ENCODE data around the gene ZNF282. TPM values are rescaled to one million over a fixed set of nuclear protein-coding genes. Genes with fewer than 3 reads are reported as not detected.
A peak's percentile ranks its signal among the peaks of the same experiment; 100 is the strongest.
"Not testable (repeated sequence)": the region's sequence is repeated elsewhere in the genome, so short reads cannot be mapped to it uniquely, and the experiment has no call there.

The ZNF282 gene
- total and polyA plus RNA-seq, 10 donors: 4.7 to 25.8 (median 18.1) TPM

DNA sequence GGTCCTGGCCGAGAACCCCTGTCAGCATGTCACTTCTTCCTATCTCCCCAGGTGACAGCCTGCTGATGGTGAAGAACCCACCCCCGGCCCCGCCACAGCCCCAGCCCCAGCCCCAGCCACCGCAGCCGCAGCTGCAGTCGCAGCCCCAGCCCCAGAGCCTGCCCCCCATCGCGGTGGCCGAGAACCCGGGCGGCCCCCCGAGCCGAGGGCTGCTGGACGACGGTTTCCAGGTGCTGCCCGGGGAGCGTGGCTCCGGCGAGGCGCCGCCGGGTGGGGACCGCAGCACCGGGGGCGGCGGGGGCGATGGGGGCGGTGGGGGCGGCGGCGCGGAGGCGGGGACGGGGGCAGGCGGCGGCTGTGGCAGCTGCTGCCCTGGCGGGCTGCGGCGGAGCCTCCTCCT, 28.4 kb downstream of the ZNF282 start:
- intact Hi-C loops (cut with DNase I; ENCODE audit: low total_unique reads): no loop called here
- no peaks in the 10 kb centered on the region for H3K4me1 ChIP-seq
- WGBS, 5 donors: 96 to 98% (median 97%) methylated on average over 6 to 39 of the region's 39 CpGs
- H3K4me3 ChIP-seq: no peak overlapping the region
- H3K27ac ChIP-seq: no peak overlapping the region
- no peaks in the 10 kb centered on the region for H3K27me3 ChIP-seq (replicated peaks in 1 of 7)
- no peak for DNase-seq
- H3K9me3 ChIP-seq: peaks cover 0 to 5% (median 0%) of the 10 kb centered on the region in 8 donors
- H3K36me3 ChIP-seq: peaks cover 0 to 80% (median 57%) of the 10 kb centered on the region in 6 donors
- TF ChIP-seq, protein P1, sequence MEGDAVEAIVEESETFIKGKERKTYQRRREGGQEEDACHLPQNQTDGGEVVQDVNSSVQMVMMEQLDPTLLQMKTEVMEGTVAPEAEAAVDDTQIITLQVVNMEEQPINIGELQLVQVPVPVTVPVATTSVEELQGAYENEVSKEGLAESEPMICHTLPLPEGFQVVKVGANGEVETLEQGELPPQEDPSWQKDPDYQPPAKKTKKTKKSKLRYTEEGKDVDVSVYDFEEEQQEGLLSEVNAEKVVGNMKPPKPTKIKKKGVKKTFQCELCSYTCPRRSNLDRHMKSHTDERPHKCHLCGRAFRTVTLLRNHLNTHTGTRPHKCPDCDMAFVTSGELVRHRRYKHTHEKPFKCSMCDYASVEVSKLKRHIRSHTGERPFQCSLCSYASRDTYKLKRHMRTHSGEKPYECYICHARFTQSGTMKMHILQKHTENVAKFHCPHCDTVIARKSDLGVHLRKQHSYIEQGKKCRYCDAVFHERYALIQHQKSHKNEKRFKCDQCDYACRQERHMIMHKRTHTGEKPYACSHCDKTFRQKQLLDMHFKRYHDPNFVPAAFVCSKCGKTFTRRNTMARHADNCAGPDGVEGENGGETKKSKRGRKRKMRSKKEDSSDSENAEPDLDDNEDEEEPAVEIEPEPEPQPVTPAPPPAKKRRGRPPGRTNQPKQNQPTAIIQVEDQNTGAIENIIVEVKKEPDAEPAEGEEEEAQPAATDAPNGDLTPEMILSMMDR (IDR thresholded peaks at IDR 0.05 in 8 of 11, conservative IDR thresholded peaks at IDR 0.05 in 3 of 11): no peak
- TF ChIP-seq POLR2AphosphoS5 (IDR thresholded peaks at IDR 0.05) (no peak), POLR2A (IDR thresholded peaks at IDR 0.05) (no peak)

DNA sequence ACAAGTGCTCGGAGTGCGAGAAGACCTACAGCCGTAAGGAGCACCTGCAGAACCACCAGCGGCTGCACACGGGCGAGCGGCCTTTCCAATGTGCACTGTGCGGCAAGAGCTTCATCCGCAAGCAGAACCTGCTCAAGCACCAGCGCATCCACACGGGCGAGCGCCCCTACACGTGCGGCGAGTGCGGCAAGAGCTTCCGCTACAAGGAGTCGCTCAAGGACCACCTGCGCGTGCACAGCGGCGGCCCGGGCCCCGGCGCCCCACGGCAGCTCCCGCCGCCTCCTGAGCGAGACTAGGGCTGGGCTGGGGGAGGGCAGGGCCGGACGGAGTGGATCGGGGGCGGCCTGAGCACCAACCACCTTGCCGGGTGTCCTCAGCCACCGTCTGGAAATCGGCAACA, 29.0 kb downstream of the ZNF282 start:
- TF ChIP-seq, protein P1 (IDR thresholded peaks at IDR 0.05 in 8 of 11, conservative IDR thresholded peaks at IDR 0.05 in 3 of 11): no peak
- TF ChIP-seq POLR2AphosphoS5 (IDR thresholded peaks at IDR 0.05) (peak in 2 of 3 donors; percentile 18 to 38), POLR2A (IDR thresholded peaks at IDR 0.05) (no peak)
- Histone ChIP-seq H3K27ac (no peak overlapping the region), H3K36me3 (peaks cover 0 to 74% (median 56%) of the 10 kb centered on the region in 6 donors), H3K9me3 (peaks cover 0 to 5% (median 0%) of the 10 kb centered on the region in 8 donors), H3K27me3 (replicated peaks in 1 of 7) (no peaks in the 10 kb centered on the region), H3K4me3 (no peak overlapping the region), H3K4me1 (no peaks in the 10 kb centered on the region)
- 96 to 99% (median 98%) methylated on average over 7 to 37 of the region's 37 CpGs for WGBS, 5 donors
- intact Hi-C loops (cut with DNase I; ENCODE audit: low total_unique reads): no loop called here
- peak; percentile 72 for DNase-seq

DNA sequence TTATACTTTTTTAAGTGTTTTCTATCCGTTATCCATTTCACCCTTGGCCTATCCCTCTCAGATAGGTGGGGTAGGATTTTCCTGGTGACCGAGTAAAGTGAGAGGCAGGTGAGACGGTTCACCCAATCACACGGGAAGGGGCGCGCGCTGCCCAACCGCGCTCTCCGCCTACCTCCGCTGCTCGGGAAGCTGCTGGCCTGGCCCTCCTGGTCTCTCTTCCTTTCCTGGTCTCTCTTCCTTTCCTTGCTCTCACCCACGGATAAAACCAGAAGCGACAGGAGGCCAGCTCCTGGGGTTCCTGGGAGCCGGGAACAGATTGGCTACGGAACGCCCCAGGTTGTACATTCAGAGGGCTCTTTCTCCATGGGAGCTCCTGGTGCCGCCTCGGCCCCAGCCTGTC, 29.8 kb downstream of the ZNF282 start:
- TF ChIP-seq POLR2A (IDR thresholded peaks at IDR 0.05) (no peak), POLR2AphosphoS5 (IDR thresholded peaks at IDR 0.05) (no peak)
- TF ChIP-seq, protein P1 (IDR thresholded peaks at IDR 0.05 in 8 of 11, conservative IDR thresholded peaks at IDR 0.05 in 3 of 11): no peak
- Histone ChIP-seq H3K4me1 (no peaks in the 10 kb centered on the region), H3K4me3 (no peak overlapping the region), H3K36me3 (peaks cover 0 to 66% (median 50%) of the 10 kb centered on the region in 6 donors), H3K27me3 (replicated peaks in 1 of 7) (no peaks in the 10 kb centered on the region), H3K9me3 (peaks cover 0 to 5% (median 0%) of the 10 kb centered on the region in 8 donors), H3K27ac (no peak overlapping the region)
- intact Hi-C loops (cut with DNase I; ENCODE audit: low total_unique reads): no loop called here
- DNase-seq: peak; percentile 65
- WGBS, 5 donors: 93 to 98% (median 98%) methylated on average over 18 to 19 of the region's 19 CpGs

DNA sequence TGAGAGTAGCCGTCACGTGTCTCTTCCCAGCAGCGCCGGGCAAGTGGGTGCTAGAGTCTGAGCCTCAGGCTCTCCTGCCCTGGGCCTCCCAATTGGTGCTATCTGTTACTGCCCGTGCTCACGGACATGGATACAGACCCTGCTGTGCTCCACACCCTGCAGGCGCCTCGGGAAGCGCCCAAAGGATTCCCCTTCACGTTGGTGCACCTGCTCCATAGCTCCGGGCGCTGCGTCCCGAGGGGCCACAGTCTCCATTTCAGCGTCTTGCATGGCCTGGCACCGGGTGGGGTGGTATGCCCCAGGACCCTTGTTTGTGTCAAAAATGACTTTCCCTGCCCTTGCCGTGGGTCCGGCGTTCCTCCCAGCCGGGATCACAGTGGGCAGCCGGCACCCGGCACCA, 30.3 kb downstream of the ZNF282 start:
- Histone ChIP-seq H3K9me3 (peaks cover 0 to 5% (median 0%) of the 10 kb centered on the region in 8 donors), H3K36me3 (peaks cover 0 to 61% (median 45%) of the 10 kb centered on the region in 6 donors), H3K27ac (no peak overlapping the region), H3K4me3 (no peak overlapping the region), H3K4me1 (no peaks in the 10 kb centered on the region), H3K27me3 (replicated peaks in 1 of 7) (no peaks in the 10 kb centered on the region)
- WGBS, 5 donors: 96 to 98% (median 97%) methylated on average over 12 to 22 of the region's 22 CpGs
- no peak for TF ChIP-seq POLR2AphosphoS5 (IDR thresholded peaks at IDR 0.05)
- TF ChIP-seq POLR2A (IDR thresholded peaks at IDR 0.05): no peak
- TF ChIP-seq, protein P1 (IDR thresholded peaks at IDR 0.05 in 8 of 11, conservative IDR thresholded peaks at IDR 0.05 in 3 of 11): no peak
- DNase-seq: peak; percentile 67
- intact Hi-C loops (cut with DNase I; ENCODE audit: low total_unique reads): no loop called here

DNA sequence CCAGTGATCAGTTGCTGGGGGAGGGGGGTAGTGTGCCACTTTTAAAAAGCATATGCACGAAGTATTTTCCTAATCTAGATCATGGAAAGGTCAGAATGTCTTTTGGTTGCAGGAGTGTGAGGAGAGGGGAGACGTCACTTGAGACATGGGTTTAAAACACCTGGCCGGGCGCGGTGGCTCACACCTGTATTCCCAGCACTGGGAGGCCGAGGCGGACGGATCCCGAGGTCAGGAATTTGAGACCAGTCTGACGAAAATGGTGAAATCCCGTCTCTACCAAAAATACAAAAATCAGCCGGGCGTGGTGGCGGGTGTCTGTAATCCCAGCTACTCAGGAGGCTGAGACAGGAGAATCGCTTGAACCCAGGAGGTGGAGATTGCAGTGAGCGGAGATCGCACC, 31.0 kb downstream of the ZNF282 start:
- intact Hi-C loops (cut with DNase I; ENCODE audit: low total_unique reads): not testable (repeated sequence)

More for the DNA sequence above, 31.0 kb downstream of the ZNF282 start:
- peaks cover 0 to 54% (median 39%) of the 10 kb centered on the region in 6 donors for H3K36me3 ChIP-seq
- H3K4me3 ChIP-seq; H3K27me3 ChIP-seq (replicated peaks in 1 of 7); H3K9me3 ChIP-seq; H3K27ac ChIP-seq; H3K4me1 ChIP-seq: not testable (repeated sequence)
- 91 to 95% (median 95%) methylated on average over 17 of the region's 17 CpGs for WGBS, 5 donors
- peak; percentile 42 for DNase-seq

Measured in spleen (tissue), 11 donors.